NOMO-1 (cell line): ENCODE data around the gene TMEM62.
"Not testable (repeated sequence)": the region's sequence is repeated elsewhere in the genome, so short reads cannot be mapped to it uniquely, and the experiment has no call there.

Experiments used
- DNase-seq, 2 experiments: peaks; one replicate each; lab custom pipeline; 2025; ENCODE audit not compliant: unreplicated experiment in 2 of 2; lab: John Stamatoyannopoulos, UW

Gene TMEM62

DNA sequence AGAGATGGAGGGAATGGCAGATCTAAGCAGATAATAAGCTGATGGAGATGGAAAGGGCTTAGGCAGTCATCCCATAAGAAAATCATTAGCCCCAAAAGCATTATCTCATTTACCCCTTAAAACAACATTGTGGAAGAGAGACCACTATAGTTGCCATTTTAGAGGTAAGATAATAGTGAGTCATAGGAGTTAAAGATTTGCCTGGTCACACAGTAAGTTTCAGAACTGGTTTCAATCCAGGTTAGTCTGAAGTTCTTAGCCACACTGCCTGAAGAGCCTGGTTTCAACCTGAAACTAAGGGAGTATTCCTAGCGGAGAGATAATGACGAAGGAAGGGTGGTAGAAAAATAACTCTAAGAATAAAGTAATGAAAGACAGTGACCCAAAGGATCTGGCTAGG, 14.6 kb upstream of the TMEM62 start:
- no peak for DNase-seq

GRCh38 chr15:43121863-43122262, 11.5 kb upstream of the TMEM62 start:
- DNase-seq, result no peak

DNA sequence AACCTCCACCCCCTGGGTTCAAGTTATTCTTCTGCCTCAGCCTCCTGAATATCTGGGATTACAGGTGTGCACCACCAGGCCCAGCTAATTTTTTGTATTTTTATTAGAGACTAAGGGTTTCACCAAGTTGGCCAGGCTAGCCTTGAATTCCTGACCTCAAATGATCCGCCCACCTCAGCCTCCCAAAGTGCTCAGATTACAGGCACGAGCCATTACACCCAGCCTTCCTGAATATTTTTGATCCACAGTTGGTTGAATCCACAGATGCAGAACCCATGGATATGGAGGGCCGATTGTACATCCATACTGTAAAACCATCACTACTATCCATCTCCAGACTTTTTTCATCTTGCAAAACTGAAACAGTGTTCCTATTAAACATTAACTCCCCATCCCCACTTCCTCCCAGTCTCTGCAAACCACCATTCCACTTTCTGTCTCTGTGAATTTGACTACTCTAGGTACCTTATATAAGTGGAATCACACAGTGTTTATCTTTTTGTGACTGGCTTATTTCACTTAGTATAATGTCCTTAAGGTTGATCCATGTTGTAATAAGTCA, 8.2 kb upstream of the TMEM62 start:
- no peak for DNase-seq

GRCh38 chr15:43126356-43126755, 7.0 kb upstream of the TMEM62 start:
- DNase-seq, result peak; percentile 70 to 90

- DNase-seq, result no peak
Observed at GRCh38 chr15:43127752-43128151, 5.6 kb upstream of the TMEM62 start.

DNA sequence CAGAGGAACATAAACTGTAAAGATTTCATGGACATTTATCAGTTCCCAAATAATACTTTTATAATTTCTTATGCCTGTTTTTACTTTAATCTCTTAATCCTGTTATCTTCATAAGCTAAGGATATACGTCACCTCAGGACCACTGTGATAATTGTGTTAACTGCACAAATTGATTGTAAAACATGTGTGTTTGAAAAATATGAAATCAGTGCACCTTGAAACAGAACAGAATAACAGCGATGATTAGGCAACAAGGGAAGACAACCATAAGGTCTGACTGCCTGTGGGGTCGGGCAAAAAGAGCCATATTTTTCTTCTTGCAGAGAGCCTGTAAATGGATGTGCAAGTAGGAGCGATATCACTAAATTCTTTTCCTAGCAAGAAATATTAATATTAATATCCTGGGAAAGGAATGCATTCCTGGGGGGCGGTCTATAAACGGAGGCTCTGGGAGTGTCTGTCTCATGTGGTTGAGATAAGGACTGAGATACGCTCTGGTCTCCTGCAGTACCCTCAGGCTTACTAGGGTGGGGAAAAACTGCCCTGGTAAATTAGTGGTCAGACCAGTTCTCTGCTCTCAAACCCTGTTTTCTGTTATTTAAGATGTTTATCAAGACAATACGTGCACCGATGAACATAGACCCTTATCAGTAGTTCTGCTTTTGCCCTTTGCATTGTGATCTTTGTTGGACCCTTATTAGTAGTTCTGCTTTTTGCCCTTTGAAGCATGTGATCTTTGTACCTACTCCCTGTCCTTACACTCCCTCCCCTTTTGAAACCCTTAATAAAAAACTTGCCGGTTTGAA, 5.0 kb upstream of the TMEM62 start:
- not testable (repeated sequence) for DNase-seq

DNA sequence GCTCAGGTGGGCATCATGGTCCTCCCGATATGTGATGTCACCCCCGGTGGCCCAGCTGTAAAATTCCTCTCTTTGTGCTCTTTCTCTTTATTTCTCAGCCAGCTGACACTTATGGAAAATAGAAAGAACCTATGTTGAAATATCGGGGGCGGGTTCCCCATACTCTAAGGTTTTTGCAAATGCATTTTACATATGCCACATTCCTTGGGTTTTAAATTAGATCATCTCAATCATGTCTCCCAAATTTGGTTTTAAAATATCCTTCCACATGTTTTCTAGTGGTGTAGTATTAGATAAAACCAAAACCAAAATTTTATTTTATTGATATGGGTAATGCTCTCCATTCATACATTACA, 4.4 kb upstream of the TMEM62 start:
- DNase-seq, result no peak

- no peak for DNase-seq
Observed at GRCh38 chr15:43132830-43133429, 456 bp upstream of the TMEM62 start.

- no peak for DNase-seq
Observed at GRCh38 chr15:43134157-43134635, 810 bp downstream of the TMEM62 start.

DNA sequence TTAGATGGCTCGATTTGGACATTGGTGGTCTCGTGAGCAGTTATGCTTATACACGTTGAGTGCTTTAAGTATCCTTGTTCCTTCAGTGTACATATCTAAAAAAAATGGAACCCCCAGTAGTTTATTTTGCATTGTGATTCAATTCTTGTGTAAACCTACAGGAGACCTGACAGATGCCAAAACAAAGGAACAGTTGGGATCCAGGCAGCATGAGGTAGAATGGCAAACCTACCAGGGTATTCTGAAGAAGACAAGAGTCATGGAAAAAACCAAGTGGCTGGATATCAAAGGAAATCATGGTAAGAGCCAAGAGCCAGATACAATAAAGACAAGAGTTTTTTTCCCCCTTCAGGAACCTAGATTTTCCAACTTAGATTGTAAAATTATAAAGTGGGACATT, 2.0 kb downstream of the TMEM62 start:
- no peak for DNase-seq

DNA sequence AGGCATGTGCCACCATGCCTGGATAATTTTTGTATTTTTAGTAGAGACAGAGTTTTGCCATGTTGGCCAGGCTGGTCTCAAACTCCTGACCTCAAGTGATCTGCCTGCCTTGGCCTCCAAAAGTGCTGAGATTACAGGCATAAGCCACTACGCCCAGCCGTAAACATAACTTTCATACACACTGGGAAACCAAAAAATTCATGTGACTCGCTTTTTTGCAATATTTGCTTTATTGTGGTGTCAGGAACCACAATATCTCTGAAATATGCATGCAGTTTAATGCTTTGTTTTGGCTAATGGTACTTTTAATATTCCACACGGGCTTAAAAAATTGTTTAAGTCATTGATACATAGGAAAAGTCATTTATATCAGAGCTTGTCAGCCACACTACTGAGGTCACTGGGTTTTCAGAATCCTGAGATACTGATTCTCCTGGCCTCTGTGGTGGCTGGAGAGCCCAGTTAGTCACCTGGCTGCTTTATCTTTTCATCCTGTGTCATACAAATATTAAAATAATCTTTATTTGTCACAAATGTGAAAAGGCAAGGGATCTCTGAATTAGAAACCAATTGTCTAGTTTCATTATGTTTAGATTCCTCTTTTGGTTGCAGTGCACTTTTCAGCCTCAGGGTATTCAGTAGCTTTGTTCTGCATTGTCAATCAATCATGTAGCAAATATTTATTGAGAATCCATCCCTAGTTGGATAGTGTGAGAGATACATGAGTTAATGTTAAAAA, 10.0 kb downstream of the TMEM62 start:
- DNase-seq, result no peak

- DNase-seq, result peak in 1 of 2 experiments; percentile 61
Observed at GRCh38 chr15:43144512-43144911, 11.1 kb downstream of the TMEM62 start.

GRCh38 chr15:43146184-43146583, 12.8 kb downstream of the TMEM62 start:
- DNase-seq, result no peak

DNA sequence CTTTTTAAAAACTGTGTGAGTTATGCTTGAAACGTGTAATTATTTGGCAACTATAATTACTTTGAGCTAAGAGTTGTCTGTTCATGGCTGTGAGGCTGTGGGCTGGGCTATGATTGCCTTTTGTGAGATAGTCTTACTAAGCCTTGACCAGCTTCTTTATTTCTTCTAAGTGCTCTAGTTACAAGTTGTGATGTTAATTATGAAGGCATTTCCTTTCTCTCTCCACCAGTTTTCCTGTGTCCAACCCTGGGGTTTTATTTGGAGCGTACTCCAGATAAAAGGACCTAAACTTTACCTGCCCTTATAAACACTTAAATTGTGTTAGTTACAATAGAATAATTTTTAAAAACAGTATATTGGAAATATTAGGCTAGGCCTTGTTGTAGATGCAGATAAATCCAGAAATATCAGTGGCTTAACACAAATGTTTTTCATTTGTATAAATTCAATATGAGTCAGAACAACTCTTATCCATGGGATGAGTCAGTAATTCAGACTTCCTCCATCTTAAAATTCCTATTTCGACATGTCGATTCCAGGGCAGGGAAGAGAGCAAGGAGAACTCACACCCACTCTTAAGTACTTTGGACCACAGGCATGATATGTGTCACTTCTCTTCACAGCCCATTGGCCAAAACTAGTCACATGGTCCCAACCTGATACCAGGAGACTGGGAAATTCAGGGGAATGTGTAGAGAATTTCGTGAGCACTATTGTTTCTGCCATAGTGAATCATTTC, 17.0 kb downstream of the TMEM62 start:
- no peak for DNase-seq

DNA sequence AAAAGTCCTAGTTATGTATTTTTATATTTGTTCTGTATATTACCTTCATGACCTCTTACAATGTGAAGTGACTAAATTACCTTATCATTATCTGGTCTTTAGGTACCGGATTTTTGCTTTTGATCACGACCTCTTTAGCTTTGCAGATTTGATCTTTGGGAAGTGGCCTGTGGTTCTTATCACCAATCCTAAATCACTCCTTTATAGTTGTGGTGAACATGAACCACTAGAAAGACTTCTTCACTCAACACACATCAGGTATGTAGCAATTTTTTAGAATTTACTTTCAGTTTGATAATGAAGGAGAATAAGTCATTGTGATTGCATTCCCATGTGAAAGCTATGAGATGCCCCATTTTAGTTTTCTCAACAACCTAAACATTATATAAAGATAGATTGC, 18.3 kb downstream of the TMEM62 start:
- no peak for DNase-seq

- DNase-seq, result no peak
Observed at GRCh38 chr15:43153269-43153668, 19.9 kb downstream of the TMEM62 start.

- DNase-seq, result no peak
Observed at GRCh38 chr15:43165801-43166325, 32.5 kb downstream of the TMEM62 start.

DNA sequence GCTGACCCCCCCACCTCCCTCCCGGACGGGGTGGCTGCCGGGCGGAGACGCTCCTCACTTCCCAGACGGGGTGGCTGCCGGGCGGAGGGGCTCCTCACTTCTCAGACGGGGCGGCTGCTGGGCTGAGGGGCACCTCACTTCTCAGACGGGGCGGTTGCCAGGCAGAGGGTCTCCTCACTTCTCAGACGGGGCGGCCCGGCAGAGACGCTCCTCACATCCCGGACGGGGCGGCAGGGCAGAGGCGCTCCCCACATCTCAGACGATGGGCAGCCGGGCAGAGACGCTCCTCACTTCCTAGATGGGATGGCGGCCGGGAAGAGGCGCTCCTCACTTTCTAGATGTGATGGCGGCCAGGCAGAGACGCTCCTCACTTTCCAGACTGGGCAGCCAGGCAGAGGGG, 33.9 kb downstream of the TMEM62 start:
- not testable (repeated sequence) for DNase-seq

DNA sequence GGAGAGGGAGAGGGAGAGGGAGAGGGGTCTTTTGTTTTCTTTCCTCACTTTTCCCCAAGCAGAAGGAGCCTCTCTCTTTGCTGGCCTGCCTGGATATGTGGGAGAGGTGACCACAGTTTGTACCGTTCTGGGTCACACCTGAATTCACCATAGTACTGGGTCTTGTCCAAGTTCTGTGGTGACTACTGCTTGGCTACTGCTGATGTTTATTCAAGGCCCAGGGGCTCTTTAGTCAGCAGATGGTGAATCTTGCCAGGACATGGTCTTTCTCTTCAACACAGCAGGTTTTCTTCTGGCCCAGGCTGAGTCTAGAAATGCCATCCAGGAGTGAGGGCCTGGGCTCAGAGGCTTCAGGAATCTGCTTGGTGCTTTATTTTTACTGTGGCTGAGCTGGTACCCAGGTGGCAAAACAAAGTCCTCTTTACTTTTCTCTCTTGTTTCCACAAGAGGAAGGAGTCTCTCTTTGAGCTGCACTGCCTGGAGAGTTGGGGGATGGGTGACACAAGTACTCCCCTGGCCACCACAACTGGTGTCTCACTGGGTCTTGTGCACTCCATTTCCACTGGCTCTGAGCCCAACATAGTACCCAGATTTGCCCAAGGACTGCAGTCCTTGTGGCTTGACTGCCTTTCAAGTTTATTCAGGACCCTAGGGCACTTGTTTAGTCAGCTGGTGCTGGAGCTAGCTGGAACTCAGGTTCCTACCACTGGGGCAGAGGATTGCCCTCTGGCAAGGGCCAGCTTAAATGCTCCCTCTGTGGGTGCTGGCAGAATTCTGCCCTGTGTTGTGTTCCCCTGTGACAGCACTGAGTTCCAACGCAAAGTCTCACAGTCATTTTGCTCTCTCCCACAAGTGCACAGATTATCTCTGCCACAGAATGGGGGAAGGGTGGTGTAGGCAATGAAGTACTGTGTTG, 35.1 kb downstream of the TMEM62 start:
- DNase-seq, result no peak
